HepG2 (cell line): ENCODE measurements around the gene ARID1A. TPM values are rescaled to one million over a fixed set of nuclear protein-coding genes. Genes with fewer than 3 reads are reported as not detected.
A peak's percentile ranks its signal among the peaks of the same experiment; 100 is the strongest.

Source experiments
- CEBPZ ChIP-seq: IDR thresholded peaks from 2 replicates; pipeline ENCODE4 v1.6.1; 2012; ENCODE audit warnings: low read length, improper control_type of control experiment
- CREBL2 ChIP-seq: sonication (generic); formaldehyde crosslinking; IDR thresholded peaks from 2 replicates; pipeline ENCODE4 v1.8.1; 2023; ENCODE audit warnings: missing genetic modification reagents, mild to moderate bottlenecking, borderline replicate concordance
- HDAC1 ChIP-seq: sonication (generic); formaldehyde crosslinking; IDR thresholded peaks from 2 replicates; pipeline ENCODE4 v1.5.1; 2020; ENCODE audit warnings: mild to moderate bottlenecking, missing genetic modification reagents
- HES4 ChIP-seq: sonication (generic); formaldehyde crosslinking; IDR thresholded peaks from 2 replicates; pipeline ENCODE4 v1.9.0; 2021; ENCODE audit warnings: mild to moderate bottlenecking, missing genetic modification reagents, borderline replicate concordance
- IRF1 ChIP-seq: sonication (generic); formaldehyde crosslinking; IDR thresholded peaks from 2 replicates; pipeline ENCODE4 v1.4.0; 2020; ENCODE audit warnings: low read depth, mild to moderate bottlenecking, missing genetic modification reagents
- MEIS2 ChIP-seq: sonication (generic); formaldehyde crosslinking; IDR thresholded peaks from 2 replicates; pipeline ENCODE4 v1.9.0; 2021; ENCODE audit warnings: mild to moderate bottlenecking, missing genetic modification reagents
- MXD4 ChIP-seq: IDR thresholded peaks from 2 replicates; pipeline ENCODE4 v1.6.1; 2016; ENCODE audit warnings: mild to moderate bottlenecking, missing biosample characterization, missing genetic modification reagents
- MXI1 ChIP-seq: IDR thresholded peaks from 3 replicates; pipeline ENCODE4 v1.6.1; 2012; ENCODE audit warnings: low read depth, low read length, inconsistent platforms, borderline replicate concordance
- PCBP1 ChIP-seq: fragments of 200-400 bp; formaldehyde crosslinking; IDR thresholded peaks from 2 replicates; pipeline ENCODE4 v1.6.1; 2017; ENCODE audit warnings: mild to moderate bottlenecking, low read depth, low read length, borderline replicate concordance
- REL ChIP-seq: sonication (generic); formaldehyde crosslinking; conservative IDR thresholded peaks from 2 replicates; pipeline ENCODE4 v1.8.0; 2022; ENCODE audit warnings: mild to moderate bottlenecking, missing genetic modification reagents, moderate library complexity
- SNRNP70 ChIP-seq: fragments of 200-400 bp; formaldehyde crosslinking; IDR thresholded peaks from 2 replicates; pipeline ENCODE4 v1.6.1; 2017; ENCODE audit warnings: mild to moderate bottlenecking, low read depth, low read length, moderate library complexity
- TCF7L2 ChIP-seq: IDR thresholded peaks from 2 replicates; pipeline ENCODE4 v1.6.1; 2011; ENCODE audit warnings: mild to moderate bottlenecking, low read depth, low read length, moderate library complexity
- ZNF101 ChIP-seq: sonication (generic); formaldehyde crosslinking; IDR thresholded peaks from 2 replicates; pipeline ENCODE4 v1.4.0; 2020; ENCODE audit warnings: mild to moderate bottlenecking, low read depth, missing genetic modification reagents, borderline replicate concordance
- ZNF224 ChIP-seq: sonication (generic); formaldehyde crosslinking; IDR thresholded peaks from 2 replicates; pipeline ENCODE4 v1.5.0; 2020; ENCODE audit warnings: mild to moderate bottlenecking, missing genetic modification reagents
- ZNF496 ChIP-seq: sonication (generic); formaldehyde crosslinking; IDR thresholded peaks from 2 replicates; pipeline ENCODE4 v1.8.1; 2023; ENCODE audit warnings: mild to moderate bottlenecking, moderate library complexity, missing genetic modification reagents; ENCODE audit not compliant: insufficient replicate concordance
- ZNF605 ChIP-seq: sonication (generic); formaldehyde crosslinking; IDR thresholded peaks from 2 replicates; pipeline ENCODE4 v1.8.0; 2022; ENCODE audit warnings: mild to moderate bottlenecking, missing genetic modification reagents
- ZNF629 ChIP-seq: sonication (generic); formaldehyde crosslinking; conservative IDR thresholded peaks from 2 replicates; pipeline ENCODE4 v1.5.0; 2020; ENCODE audit warnings: missing genetic modification reagents
- ZNF660 ChIP-seq: sonication (generic); formaldehyde crosslinking; IDR thresholded peaks from 2 replicates; pipeline ENCODE4 v1.5.1; 2020; ENCODE audit warnings: mild to moderate bottlenecking, low read depth, missing genetic modification reagents, borderline replicate concordance
- ZNF720 ChIP-seq: sonication (generic); formaldehyde crosslinking; IDR thresholded peaks from 2 replicates; pipeline ENCODE4 v1.4.0; 2020; ENCODE audit warnings: missing genetic modification reagents
- ZNF768 ChIP-seq: sonication (generic); formaldehyde crosslinking; IDR thresholded peaks from 2 replicates; pipeline ENCODE4 v1.4.0; 2020; ENCODE audit warnings: missing genetic modification reagents
- ZSCAN22 ChIP-seq: sonication (generic); formaldehyde crosslinking; IDR thresholded peaks from 2 replicates; pipeline ENCODE4 v1.4.0; 2020; ENCODE audit warnings: mild to moderate bottlenecking, missing genetic modification reagents
- polyA plus RNA-seq, 8 experiments: library from polyadenylated mRNA; depleted of rRNA in 3 of 8; stranded (reverse) in 7 of 8; unstranded in 1 of 8; fragments of >200 nt; fragmentation: Illumina TruSeq in 4 of 8; extraction: Trizol in 4 of 8; gene quantifications; 2 replicates each; pipeline versions ENCODE4 v1.2.1 to v1.2.3, GENCODE V29; 2011 to 2016; ENCODE audit warnings: low read depth in 4 of 8, missing spikeins in 1 of 8, mixed read lengths in 1 of 8; ENCODE audit not compliant: insufficient read depth in 1 of 8
- total RNA-seq, 5 experiments: library from RNA; depleted of rRNA; stranded (reverse); fragments of >200 nt; fragmentation: Illumina TruSeq; extraction: Trizol; gene quantifications; 2 replicates each; pipeline ENCODE4 v1.2.3, GENCODE V29; 2016; ENCODE audit warnings: low read depth in 1 of 5

Gene ARID1A
- total and polyA plus RNA-seq, 2 of the 13 experiments (the other 11 are each of a cell fraction or from before 2014, with no cell fraction given): 11.9 to 15.9 TPM

GRCh38 chr1:26826261-26827105, 130.7 kb downstream of the ARID1A start, which contains the start of gene ZDHHC18 (continued):
- no peak for TF ChIP-seq CEBPZ
- TF ChIP-seq ZNF496 (CRISPR knock-in tag): no peak
- TF ChIP-seq MEIS2 (CRISPR knock-in tag): 0 out of 2 replicates have a peak, but pooled peaks have one; percentile 24
- no peak for TF ChIP-seq SNRNP70
- TF ChIP-seq MXD4 (CRISPR knock-in tag): 0 out of 2 replicates have a peak, but pooled peaks have one; percentile 23
- no peak for TF ChIP-seq ZNF224 (CRISPR knock-in tag)
- TF ChIP-seq IRF1 (CRISPR knock-in tag): no peak
- TF ChIP-seq REL (CRISPR knock-in tag): no peak
- TF ChIP-seq ZNF605 (CRISPR knock-in tag): peak; percentile 19; the same call in 1 of the 2 replicates
- no peak for TF ChIP-seq ZNF720 (CRISPR knock-in tag)
- TF ChIP-seq HDAC1 (CRISPR knock-in tag): no peak
- no peak for TF ChIP-seq ZNF101
- no peak for TF ChIP-seq ZNF629 (CRISPR knock-in tag)
- TF ChIP-seq TCF7L2: no peak
- no peak for TF ChIP-seq PCBP1
- no peak for TF ChIP-seq HES4 (CRISPR knock-in tag)
- TF ChIP-seq ZSCAN22 (CRISPR knock-in tag): no peak
- TF ChIP-seq ZNF660 (CRISPR knock-in tag): no peak
- no peak for TF ChIP-seq CREBL2 (CRISPR knock-in tag)
- TF ChIP-seq MXI1: no peak
- TF ChIP-seq ZNF768 (CRISPR knock-in tag): no peak
